Glomerular endothelial cell (primary cell): Measurements from ENCODE around the gene PHF21B. TPM values are rescaled to one million over a fixed set of nuclear protein-coding genes. Genes with fewer than 3 reads are reported as not detected.
A peak's percentile ranks its signal among the peaks of the same experiment; 100 is the strongest.

Experiments used
- DNase-seq: peaks from one replicate; pipeline ENCODE4 v3.0.0-alpha.2; 2011; ENCODE audit warnings: low read depth, low spot score; ENCODE audit errors: extremely low read depth
- total RNA-seq: library from RNA; depleted of rRNA; stranded (reverse); fragments of >200 nt; gene quantifications from 2 replicates; pipeline ENCODE4 v1.2.3, GENCODE V29; 2015

PHF21B gene
- total RNA-seq, 1 donor from 2014 or later, result not detected

DNA sequence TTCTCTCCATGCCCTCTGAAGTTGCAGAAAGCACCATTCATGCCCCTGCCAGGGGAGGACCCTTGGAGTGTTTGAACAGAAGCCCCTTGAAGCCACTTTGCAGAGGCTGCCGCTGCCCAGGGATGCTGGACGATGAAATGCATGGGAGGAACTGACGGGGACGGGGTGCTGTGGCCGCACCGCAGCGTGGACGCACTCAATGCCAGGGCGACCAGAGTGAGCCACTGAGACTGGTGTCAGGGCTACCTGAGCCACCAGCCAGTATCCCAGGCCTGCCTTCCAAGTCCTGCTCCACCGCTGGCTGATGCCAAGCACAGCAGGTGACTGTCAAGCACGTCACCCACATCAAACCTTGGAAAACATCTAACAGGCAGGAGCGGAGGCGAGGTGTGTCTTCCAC lies 17.6 kb downstream of the PHF21B start:
- DNase-seq, result no peak

- DNase-seq, result no peak
These were observed 18.6 kb downstream of the PHF21B start for GRCh38 chr22:44991218-44991617.

GRCh38 chr22:44990810-44991209 lies 19.0 kb downstream of the PHF21B start:
- DNase-seq, result no peak

- DNase-seq, result no peak
These were observed 19.5 kb downstream of the PHF21B start for GRCh38 chr22:44990328-44990727.

- DNase-seq, result no peak
These were observed 21.1 kb downstream of the PHF21B start for GRCh38 chr22:44988671-44989070.

DNA sequence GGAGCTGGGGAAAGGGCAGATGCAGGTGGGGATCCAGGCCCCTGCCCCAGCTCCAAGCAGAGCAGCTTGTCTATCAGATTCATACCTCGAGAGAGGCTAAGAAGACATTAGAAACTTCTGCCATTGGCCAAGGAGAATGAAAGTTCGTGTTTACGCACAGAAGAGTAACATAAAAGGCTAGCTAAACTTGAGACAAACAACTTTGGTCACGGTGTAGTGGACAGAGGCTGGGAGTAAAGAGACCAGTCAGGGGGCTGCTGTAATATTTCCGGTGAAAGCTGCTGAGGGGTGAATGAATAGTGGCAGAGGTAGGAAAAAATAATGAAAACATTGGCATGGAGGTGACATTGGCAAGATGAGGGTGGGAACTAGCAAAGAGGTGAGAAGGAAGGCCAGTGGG lies 22.9 kb downstream of the PHF21B start:
- no peak for DNase-seq

GRCh38 chr22:44985906-44986527 lies 23.8 kb downstream of the PHF21B start:
- DNase-seq, result no peak

DNA sequence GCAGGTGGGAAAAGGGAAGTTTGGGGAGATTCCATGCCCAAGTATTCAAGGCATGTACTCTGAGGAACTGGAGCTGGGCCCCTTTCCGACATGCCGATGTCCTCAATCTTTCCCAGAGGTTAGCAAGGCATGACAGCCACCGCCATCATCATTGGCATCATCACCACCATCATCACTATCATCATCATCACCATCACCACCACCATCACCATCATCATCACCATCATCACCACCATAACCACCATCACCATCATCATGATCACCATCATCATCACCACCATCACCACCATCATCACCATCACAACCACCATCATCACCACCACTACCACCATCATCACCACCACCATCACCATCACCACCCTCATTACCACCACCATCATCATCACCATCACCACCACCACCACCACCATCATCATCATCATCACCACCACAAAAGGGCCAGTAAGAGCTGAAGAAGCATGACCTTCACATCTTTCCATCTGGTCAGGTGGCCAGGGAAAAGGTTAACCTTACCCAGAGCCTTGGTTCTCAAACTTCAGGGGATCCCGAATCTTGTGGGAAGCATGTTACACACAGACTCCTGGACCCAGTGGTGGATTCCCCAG lies 25.8 kb downstream of the PHF21B start:
- no peak for DNase-seq

DNA sequence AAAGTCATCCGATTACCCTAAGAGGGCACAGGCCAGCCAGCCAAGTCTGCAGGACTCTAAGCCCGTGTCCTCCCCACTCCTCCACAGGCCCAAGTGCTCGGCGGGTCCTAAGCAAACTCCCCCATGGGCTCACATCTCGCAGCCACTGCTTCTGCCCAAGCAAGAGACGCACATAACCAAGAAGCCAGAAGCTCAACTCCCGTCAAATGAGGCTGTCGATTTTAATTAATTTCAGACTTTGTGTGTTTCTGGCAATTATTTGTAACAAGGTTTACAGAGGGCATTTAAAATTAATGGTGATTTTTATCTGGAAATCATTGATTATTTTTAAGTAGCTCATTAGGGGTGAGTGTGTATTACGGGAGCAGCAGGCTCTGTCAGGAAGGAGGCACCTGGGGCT lies 27.4 kb downstream of the PHF21B start:
- no peak for DNase-seq

GRCh38 chr22:44981857-44982256 lies 27.9 kb downstream of the PHF21B start:
- no peak for DNase-seq

GRCh38 chr22:44979154-44979553 lies 30.7 kb downstream of the PHF21B start:
- no peak for DNase-seq

DNA sequence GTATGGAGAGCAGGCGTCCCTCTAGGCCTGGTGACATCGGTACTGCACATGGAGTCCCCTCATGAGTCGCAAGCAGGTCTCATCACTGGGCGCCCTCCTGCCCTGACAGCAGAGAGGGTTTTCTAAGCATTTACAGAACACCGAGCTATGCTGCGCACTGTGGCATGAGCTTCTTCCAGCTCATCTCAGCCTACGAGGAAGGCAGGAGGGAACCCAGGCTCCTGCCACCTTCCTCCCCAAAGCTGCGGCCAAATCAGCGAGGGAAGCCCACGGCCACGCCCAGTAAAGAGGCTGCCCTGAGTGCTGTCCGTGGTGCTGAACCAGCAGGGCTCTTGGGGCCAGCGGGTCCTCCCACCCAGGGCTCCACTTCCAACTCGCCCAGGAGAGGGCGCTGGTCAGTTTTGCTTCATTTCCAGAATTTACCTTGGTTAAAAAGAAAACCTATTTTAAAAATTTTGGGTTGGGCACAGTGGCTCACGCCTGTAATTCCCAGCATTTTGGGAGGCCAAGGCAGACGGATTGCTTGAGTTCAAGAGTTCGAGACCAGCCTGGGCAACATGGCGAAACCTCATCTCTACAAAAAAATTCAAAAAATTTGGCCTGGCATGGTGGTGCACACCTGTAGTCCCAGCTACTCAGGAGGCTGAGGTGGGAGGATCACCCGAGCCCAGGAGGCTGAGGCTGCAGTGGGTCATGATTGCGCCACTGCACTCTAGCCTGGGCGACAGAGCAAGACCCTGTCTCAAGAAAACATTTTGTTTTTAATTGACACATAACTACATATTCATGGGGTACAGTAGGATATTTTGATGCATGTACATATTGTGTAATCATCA lies 34.2 kb downstream of the PHF21B start:
- peak; percentile 27 for DNase-seq

- no peak for DNase-seq
These were observed 35.4 kb downstream of the PHF21B start for GRCh38 chr22:44974454-44974853.

- DNase-seq, result no peak
These were observed 36.0 kb downstream of the PHF21B start for GRCh38 chr22:44973829-44974228.

DNA sequence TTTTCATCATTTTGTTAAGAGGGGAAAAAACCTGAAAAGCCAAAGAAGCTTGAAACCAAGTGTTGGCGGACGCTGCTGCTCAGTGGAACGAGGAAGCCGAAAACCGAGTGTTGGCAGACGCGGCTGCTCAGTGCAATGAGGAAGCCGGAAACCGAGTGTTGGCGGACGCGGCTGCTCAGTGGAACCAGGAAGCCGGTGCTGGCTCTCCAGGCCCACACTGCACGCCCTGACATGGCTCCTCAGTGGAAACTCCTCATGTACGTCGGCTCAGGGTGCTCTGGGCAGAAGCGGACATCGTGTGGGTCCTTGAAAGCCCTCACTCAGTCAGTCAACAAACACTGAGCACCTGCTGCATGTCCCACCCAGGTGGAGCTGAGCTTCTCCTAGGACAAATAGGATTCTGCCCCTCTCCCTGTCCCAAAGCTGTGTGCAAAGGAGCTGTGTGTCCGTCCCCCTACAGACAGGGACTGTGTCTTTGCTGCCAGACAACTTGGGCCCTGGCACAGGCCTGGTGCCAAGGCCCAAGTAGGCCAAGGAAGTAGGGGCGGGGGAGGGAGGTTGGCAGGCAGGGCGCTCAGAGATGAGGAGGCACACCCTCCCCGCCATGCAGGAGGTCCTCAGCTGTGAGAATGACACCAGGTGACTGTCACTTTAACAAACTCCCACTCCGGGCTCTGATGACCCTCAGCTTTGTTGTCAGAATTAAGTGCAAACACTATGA lies 37.3 kb downstream of the PHF21B start:
- DNase-seq, result no peak

- no peak for DNase-seq
These were observed 38.0 kb downstream of the PHF21B start for GRCh38 chr22:44971651-44972362.

DNA sequence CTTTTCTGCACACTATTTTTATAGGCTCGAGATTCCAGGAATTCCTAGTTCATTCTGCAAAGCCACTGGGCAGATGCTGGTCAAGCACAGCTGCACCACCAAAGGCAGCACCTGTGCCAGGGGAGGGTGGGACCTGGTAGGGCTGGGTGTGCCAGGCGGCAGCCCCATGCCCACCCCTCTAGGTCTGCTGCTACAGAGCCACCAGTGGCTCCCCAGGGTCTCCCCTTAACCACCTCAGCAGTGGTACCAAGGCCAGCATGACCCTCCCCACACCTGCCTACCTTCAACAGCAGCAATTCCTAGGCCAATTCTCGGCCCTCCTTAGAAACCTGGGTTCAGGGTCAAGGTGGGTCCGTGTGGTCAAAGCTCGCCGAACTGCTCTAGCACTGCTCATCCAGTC lies 39.5 kb downstream of the PHF21B start:
- DNase-seq, result no peak

DNA sequence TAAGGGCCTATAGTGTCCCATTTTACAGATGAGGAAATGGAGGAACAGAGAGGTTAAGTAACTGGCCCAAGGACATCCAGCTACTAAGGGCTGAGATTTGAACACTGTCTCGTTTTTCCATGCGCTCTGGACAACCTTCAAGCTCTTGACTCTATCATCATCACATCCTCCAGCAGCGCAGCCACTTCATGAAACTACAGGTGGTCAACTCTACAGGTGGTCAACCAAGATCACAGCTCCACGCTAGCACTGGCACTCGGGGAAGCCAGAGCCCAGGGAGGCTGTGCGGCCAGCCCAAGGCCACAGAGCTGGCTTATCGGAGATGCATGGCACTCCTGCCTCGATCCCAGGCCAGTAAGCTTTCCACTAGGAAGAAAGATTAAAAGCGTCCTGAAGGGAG lies 40.0 kb downstream of the PHF21B start:
- DNase-seq, result no peak

DNA sequence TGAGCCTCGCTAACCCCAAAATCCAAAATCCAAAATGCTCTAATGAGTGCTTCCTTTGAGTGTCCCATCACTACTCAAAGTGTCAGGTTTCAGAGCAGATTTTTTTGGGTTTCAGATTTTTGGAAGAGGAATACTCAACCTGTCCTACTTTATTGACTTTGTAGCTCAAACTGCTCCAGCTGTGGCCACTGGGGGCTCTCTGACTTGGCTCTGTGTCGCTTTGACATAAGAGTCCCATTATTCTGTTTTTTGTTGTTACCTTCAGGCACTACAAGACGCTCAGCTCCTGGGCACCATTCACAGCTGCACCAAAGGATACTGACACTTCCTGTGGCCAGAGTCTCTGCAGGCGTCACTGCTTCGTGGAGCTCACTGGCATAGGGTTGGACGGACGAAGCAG lies 41.1 kb downstream of the PHF21B start:
- DNase-seq, result no peak

GRCh38 chr22:44965171-44965570 lies 44.6 kb downstream of the PHF21B start:
- no peak for DNase-seq

GRCh38 chr22:44964722-44965078 lies 45.1 kb downstream of the PHF21B start:
- DNase-seq, result no peak
